ENCODE results near the gene TPST1.

GRCh38 chr7:66277492-66277891 lies 72.4 kb downstream of the TPST1 start:
- no peak for TF ChIP-seq POLR2A (IDR thresholded peaks at IDR 0.05)
- TF ChIP-seq, protein P1, sequence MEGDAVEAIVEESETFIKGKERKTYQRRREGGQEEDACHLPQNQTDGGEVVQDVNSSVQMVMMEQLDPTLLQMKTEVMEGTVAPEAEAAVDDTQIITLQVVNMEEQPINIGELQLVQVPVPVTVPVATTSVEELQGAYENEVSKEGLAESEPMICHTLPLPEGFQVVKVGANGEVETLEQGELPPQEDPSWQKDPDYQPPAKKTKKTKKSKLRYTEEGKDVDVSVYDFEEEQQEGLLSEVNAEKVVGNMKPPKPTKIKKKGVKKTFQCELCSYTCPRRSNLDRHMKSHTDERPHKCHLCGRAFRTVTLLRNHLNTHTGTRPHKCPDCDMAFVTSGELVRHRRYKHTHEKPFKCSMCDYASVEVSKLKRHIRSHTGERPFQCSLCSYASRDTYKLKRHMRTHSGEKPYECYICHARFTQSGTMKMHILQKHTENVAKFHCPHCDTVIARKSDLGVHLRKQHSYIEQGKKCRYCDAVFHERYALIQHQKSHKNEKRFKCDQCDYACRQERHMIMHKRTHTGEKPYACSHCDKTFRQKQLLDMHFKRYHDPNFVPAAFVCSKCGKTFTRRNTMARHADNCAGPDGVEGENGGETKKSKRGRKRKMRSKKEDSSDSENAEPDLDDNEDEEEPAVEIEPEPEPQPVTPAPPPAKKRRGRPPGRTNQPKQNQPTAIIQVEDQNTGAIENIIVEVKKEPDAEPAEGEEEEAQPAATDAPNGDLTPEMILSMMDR (IDR thresholded peaks at IDR 0.05): no peak

Measured in Peyer's patch (tissue), 4 donors.